Panc1 (cell line): ENCODE data around the gene LY86. TPM values are rescaled to one million over a fixed set of nuclear protein-coding genes. Genes with fewer than 3 reads are reported as not detected.

Source experiments
- ATAC-seq: fragments of 200-7000 bp; cut with Tn5 transposase; 2 replicates; pipeline ENCODE4 v1.9.1; 2020; ENCODE audit warnings: mild to moderate bottlenecking, moderate library complexity
- BruUV-seq: library from RNA; stranded (reverse); fragments of 400-500 nt; replicated peaks from 2 replicates; lab custom pipeline; 2021; lab: Mats Ljungman, UMichigan
- CTCF ChIA-PET: fragments of 300-600 bp; sonication (Branson Sonifier 250); formaldehyde crosslinking; loops from one replicate; lab custom pipeline; 2022; ENCODE audit warnings: antibody characterized with exemption; lab: Charles Lee
- POLR2A ChIA-PET: fragments of 300-600 bp; sonication (Branson Sonifier 250); formaldehyde crosslinking; loops from one replicate; lab custom pipeline; 2022; ENCODE audit warnings: antibody characterized with exemption; lab: Charles Lee
- DNase-seq: peaks from one replicate; pipeline ENCODE4 v3.0.0-alpha.2; 2010; ENCODE audit warnings: low read depth, low spot score
- H3K27ac ChIP-seq: 2 replicates; pipeline ENCODE4 v1.5.1; 2011; ENCODE audit warnings: mild to moderate bottlenecking, low read length, inconsistent platforms
- H3K27me3 ChIP-seq: fragments of 200-500 bp; sonication (Bioruptor generic); 2 replicates; pipeline ENCODE4 v1.6.0; 2014; ENCODE audit warnings: low read length, inconsistent platforms; ENCODE audit not compliant: control insufficient read depth, insufficient read depth
- H3K36me3 ChIP-seq: fragments of 200-500 bp; sonication (Bioruptor generic); 2 replicates; pipeline ENCODE4 v1.5.1; 2014; ENCODE audit warnings: inconsistent platforms, mild to moderate bottlenecking, low read length, moderate library complexity; ENCODE audit not compliant: control insufficient read depth, insufficient read depth
- H3K4me1 ChIP-seq: 2 replicates; pipeline ENCODE4 v1.5.1; 2011; ENCODE audit warnings: inconsistent platforms, mild to moderate bottlenecking, low read length, moderate library complexity; ENCODE audit not compliant: control insufficient read depth, insufficient read depth
- H3K4me3 ChIP-seq, 2 experiments: 2 replicates each; pipeline ENCODE4 v1.5.1; 2011 to 2012; ENCODE audit warnings: low read depth in 2 of 2, low read length in 2 of 2, mild to moderate bottlenecking in 2 of 2, inconsistent platforms in 1 of 2, moderate library complexity in 1 of 2
- H3K9me3 ChIP-seq: fragments of 200-500 bp; sonication (Bioruptor generic); 2 replicates; pipeline ENCODE4 v1.5.1; 2014; ENCODE audit warnings: low read depth, mild to moderate bottlenecking, inconsistent platforms, low read length, moderate library complexity; ENCODE audit not compliant: control insufficient read depth, insufficient read depth
- POLR2AphosphoS5 ChIP-seq: IDR thresholded peaks from 2 replicates; pipeline ENCODE4 v1.6.1; 2012; ENCODE audit warnings: mild to moderate bottlenecking, low read depth, low read length, moderate library complexity
- SIN3A ChIP-seq: IDR thresholded peaks from 2 replicates; pipeline ENCODE4 v1.6.1; 2012; ENCODE audit warnings: low read depth, mild to moderate bottlenecking, low read length, moderate library complexity, borderline replicate concordance; ENCODE audit not compliant: insufficient read depth
- TCF7L2 ChIP-seq: IDR thresholded peaks from 2 replicates; pipeline ENCODE4 v1.6.1; 2011; ENCODE audit warnings: mild to moderate bottlenecking, low read depth, low read length, inconsistent platforms
- in situ Hi-C: cut with HindIII; loops from 2 replicates; pipeline ENCODE4 v1.10.0; 2016; ENCODE audit warnings: low sequenced_read_pairs, low pct_unique_long_range_greater_than_20kb
- intact Hi-C: fragments of 100-400 bp; cut with micrococcal nuclease; formaldehyde crosslinking; loops from one replicate; pipeline ENCODE4 v1.10.0; 2022; ENCODE audit not compliant: unreplicated experiment
- total RNA-seq: library from RNA; stranded (reverse); gene quantifications from one replicate; pipeline ENCODE4 v1.2.1, GENCODE V29; 2021; ENCODE audit not compliant: unreplicated experiment
- TF ChIP-seq, protein P1 (sequence below), 2 experiments: IDR thresholded peaks; 2 replicates each; pipeline ENCODE4 v1.6.1; 2011 to 2012; ENCODE audit warnings: low read depth in 2 of 2, control low read depth in 1 of 2, low read length in 1 of 2, mild to moderate bottlenecking in 1 of 2, moderate library complexity in 1 of 2; ENCODE audit not compliant: insufficient read depth in 1 of 2
- TF ChIP-seq, protein P2 (sequence below): fragments of 450-650 bp; IDR thresholded peaks from 2 replicates; pipeline ENCODE4 v1.5.1; 2017; ENCODE audit warnings: mild to moderate bottlenecking

The LY86 gene
- total RNA-seq, 1 experiment from 2014 or later = not detected

DNA sequence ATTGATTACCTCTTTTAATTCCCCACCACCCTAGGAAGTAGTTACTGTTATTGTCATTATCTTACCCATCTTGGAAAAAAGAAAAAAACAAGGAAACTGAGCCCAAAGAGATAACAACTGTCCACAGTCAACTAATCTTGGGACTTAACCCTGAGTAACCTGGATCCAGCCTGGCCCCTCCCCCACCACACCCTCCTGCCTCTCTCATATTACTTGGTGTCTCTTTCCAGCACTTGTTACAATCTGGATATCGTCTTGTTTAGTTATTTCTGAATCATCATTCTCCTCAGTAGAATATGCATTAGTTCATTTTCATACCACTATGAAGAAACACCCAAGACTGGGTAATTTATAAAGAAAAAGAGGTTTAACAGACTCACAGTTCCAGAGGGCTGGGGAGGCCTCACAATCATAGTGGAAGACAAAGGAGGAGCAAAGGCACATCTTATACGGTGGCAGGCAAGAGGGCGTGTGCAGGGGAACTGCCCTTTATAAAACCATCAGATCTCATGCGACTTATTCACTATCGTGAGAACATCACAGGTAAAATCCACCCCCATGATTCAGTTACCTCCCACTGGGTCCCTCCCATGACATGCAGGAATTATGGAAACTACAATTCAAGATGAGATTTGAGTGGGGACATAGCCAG lies 60.3 kb downstream of the LY86 start:
- CTCF ChIA-PET = no interaction called here
- Histone ChIP-seq H3K4me3 (no peak overlapping the region), H3K9me3 (no peaks in the 10 kb centered on the region), H3K27ac (no peak overlapping the region), H3K4me1 (no peaks in the 10 kb centered on the region), H3K36me3 (no peaks in the 10 kb centered on the region), H3K27me3 (peaks cover 7% of the 10 kb centered on the region)
- ATAC-seq (no peak), DNase-seq (no peak)
- no peak for TF ChIP-seq POLR2AphosphoS5
- TF ChIP-seq, protein P1, sequence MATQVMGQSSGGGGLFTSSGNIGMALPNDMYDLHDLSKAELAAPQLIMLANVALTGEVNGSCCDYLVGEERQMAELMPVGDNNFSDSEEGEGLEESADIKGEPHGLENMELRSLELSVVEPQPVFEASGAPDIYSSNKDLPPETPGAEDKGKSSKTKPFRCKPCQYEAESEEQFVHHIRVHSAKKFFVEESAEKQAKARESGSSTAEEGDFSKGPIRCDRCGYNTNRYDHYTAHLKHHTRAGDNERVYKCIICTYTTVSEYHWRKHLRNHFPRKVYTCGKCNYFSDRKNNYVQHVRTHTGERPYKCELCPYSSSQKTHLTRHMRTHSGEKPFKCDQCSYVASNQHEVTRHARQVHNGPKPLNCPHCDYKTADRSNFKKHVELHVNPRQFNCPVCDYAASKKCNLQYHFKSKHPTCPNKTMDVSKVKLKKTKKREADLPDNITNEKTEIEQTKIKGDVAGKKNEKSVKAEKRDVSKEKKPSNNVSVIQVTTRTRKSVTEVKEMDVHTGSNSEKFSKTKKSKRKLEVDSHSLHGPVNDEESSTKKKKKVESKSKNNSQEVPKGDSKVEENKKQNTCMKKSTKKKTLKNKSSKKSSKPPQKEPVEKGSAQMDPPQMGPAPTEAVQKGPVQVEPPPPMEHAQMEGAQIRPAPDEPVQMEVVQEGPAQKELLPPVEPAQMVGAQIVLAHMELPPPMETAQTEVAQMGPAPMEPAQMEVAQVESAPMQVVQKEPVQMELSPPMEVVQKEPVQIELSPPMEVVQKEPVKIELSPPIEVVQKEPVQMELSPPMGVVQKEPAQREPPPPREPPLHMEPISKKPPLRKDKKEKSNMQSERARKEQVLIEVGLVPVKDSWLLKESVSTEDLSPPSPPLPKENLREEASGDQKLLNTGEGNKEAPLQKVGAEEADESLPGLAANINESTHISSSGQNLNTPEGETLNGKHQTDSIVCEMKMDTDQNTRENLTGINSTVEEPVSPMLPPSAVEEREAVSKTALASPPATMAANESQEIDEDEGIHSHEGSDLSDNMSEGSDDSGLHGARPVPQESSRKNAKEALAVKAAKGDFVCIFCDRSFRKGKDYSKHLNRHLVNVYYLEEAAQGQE (IDR thresholded peaks at IDR 0.05; ENCODE audit: insufficient read depth in 1 of 2, low read depth in 2 of 2, low read length in 1 of 2) = no peak
- TF ChIP-seq, protein P2, sequence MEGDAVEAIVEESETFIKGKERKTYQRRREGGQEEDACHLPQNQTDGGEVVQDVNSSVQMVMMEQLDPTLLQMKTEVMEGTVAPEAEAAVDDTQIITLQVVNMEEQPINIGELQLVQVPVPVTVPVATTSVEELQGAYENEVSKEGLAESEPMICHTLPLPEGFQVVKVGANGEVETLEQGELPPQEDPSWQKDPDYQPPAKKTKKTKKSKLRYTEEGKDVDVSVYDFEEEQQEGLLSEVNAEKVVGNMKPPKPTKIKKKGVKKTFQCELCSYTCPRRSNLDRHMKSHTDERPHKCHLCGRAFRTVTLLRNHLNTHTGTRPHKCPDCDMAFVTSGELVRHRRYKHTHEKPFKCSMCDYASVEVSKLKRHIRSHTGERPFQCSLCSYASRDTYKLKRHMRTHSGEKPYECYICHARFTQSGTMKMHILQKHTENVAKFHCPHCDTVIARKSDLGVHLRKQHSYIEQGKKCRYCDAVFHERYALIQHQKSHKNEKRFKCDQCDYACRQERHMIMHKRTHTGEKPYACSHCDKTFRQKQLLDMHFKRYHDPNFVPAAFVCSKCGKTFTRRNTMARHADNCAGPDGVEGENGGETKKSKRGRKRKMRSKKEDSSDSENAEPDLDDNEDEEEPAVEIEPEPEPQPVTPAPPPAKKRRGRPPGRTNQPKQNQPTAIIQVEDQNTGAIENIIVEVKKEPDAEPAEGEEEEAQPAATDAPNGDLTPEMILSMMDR = no peak
- TF ChIP-seq SIN3A = no peak
- TF ChIP-seq TCF7L2 = no peak
- POLR2A ChIA-PET = no interaction called here
- in situ Hi-C loops = no loop called here
- intact Hi-C loops = no loop called here
- BruUV-seq = no TSS peak

DNA sequence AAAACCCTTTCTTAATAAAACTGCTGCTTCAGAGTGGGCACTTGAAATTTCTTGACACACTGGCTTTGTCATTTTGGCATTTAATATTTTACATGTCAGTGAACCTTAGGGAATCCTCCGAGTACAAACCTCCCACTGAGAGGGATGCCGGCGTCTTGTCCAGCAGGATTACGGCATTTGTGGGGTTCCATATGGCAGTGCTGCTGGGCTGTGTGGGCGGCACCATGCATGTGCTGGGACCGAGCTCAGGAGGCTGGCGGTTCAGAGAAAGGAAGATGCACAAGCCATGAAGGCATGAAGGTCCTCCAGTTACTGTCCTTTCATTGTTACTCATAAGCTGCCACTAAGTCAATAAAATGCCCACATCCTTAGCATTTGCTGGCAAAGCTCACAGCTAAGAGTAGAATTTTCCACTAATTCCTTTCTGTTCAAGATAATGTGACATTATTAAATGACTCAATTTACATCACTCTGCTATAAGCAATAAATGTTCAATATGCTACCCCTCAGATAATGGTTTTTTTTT lies 61.4 kb downstream of the LY86 start:
- no peak for ATAC-seq
- in situ Hi-C loops = no loop called here
- peaks cover 6% of the 10 kb centered on the region for H3K27me3 ChIP-seq
- no peak overlapping the region for H3K27ac ChIP-seq
- H3K36me3 ChIP-seq = no peaks in the 10 kb centered on the region
- H3K9me3 ChIP-seq = no peaks in the 10 kb centered on the region
- TF ChIP-seq, protein P1 (IDR thresholded peaks at IDR 0.05; ENCODE audit: insufficient read depth in 1 of 2, low read depth in 2 of 2, low read length in 1 of 2) = no peak
- TF ChIP-seq, protein P2 = no peak
- TF ChIP-seq POLR2AphosphoS5 = no peak
- TF ChIP-seq TCF7L2 = no peak
- TF ChIP-seq SIN3A = no peak
- no peak for DNase-seq
- H3K4me3 ChIP-seq = no peak overlapping the region
- intact Hi-C loops = no loop called here
- H3K4me1 ChIP-seq = no peaks in the 10 kb centered on the region
- ChIA-PET POLR2A (interaction anchor here (0.7 kb wide), 1 partner anchor 863 kb away, joined by 3 read pairs; no protein-coding TSS in a partner anchor), CTCF (interaction anchor here (0.6 to 0.7 kb wide), 2 partner anchors 49 to 231 kb away, joined by 3 to 4 read pairs; no protein-coding TSS in a partner anchor)
- BruUV-seq = no TSS peak
